Measurements from ENCODE around the gene SULT1A4.
"Not testable (repeated sequence)": the region's sequence is repeated elsewhere in the genome, so short reads cannot be mapped to it uniquely, and the experiment has no call there.

DNA sequence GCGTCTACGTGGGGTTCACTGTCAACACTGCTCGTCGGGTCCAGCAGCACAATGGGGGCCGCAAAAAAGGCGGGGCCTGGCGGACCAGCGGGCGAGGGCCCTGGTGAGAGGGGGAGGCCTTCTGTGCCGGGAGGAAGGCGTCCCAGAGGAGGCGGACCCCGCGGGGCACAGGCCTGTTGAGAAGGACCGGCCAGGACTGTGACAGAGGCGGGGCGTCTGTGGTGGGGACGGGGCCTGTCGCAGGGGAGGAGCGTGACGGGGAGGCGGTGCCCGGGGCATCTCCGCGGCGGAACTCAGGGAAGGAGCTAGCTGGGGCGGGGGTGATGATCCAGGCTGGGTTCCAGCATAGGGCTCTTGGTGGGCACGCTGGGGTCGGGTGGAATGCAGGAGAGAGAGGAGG lies 4.9 kb upstream of the SULT1A4 start:
- TF ChIP-seq, protein P1, sequence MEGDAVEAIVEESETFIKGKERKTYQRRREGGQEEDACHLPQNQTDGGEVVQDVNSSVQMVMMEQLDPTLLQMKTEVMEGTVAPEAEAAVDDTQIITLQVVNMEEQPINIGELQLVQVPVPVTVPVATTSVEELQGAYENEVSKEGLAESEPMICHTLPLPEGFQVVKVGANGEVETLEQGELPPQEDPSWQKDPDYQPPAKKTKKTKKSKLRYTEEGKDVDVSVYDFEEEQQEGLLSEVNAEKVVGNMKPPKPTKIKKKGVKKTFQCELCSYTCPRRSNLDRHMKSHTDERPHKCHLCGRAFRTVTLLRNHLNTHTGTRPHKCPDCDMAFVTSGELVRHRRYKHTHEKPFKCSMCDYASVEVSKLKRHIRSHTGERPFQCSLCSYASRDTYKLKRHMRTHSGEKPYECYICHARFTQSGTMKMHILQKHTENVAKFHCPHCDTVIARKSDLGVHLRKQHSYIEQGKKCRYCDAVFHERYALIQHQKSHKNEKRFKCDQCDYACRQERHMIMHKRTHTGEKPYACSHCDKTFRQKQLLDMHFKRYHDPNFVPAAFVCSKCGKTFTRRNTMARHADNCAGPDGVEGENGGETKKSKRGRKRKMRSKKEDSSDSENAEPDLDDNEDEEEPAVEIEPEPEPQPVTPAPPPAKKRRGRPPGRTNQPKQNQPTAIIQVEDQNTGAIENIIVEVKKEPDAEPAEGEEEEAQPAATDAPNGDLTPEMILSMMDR (conservative IDR thresholded peaks at IDR 0.05) = not testable (repeated sequence)
- not testable (repeated sequence) for TF ChIP-seq ZFX (IDR thresholded peaks at IDR 0.05)
